Heart left ventricle (tissue), 13 donors: ENCODE results near the gene FADS3.

Experiments used
- CTCF ChIP-seq, 12 donors: fragments of 200-600 bp; sonication (generic) in 4 of 12; IDR thresholded peaks; one replicate each; pipeline versions ENCODE4 v1.5.0 to v1.8.0; 2018 to 2022; ENCODE audit warnings: antibody characterized with exemption in 12 of 12, mild to moderate bottlenecking in 5 of 12
- POLR2A ChIP-seq, 2 donors: fragments of 450-650 bp; IDR thresholded peaks; one replicate each; pipeline ENCODE4 v1.6.1; 2017; ENCODE audit warnings: antibody characterized with exemption in 2 of 2, mild to moderate bottlenecking in 2 of 2, moderate library complexity in 2 of 2
- donor health status: ischemic (EF 13 %, LVEDD 7.1; RV severe dilation, severe dysfunction).
- donor health status: DM: no; HTN: yes; CAD: no.
- donor health status: DM: no; HTN: no; CAD: no.
- donor health status: ischemic (EF 25% LVEDD 6.9; RV normal size, moderate dysfunction).
- donor health status: ischemic (EF 25% LVEDD 5.7; RV mildly dilated, moderate dysfunction).
- donor health status: ischemic (EF 35%, LVEDD 5.7; RV mildly dilated, moderate dysfunction).
- donor health status: nonischemic (EF 11% LVEDD 7.7; RV severe dilation, severe dysfunction).
- donor health status: DM: yes; HTN: yes; CAD: no.
- donor health status: PGD.
- donor health status: ischemic (EF 29% LVEDD 5.4; RV normal size, mild dysfunction).
- donor health status: nonischemic (EF 23%, LVEDD 6.1; RV moderate dilation, normal function).

- TF ChIP-seq CTCF (IDR thresholded peaks at IDR 0.05) (no peak), POLR2A (IDR thresholded peaks at IDR 0.05) (no peak)
These were observed 34.4 kb upstream of the FADS3 start for GRCh38 chr11:61925736-61926135.
